ENCODE measurements around the gene SYT11.

- TF ChIP-seq PPARA (CRISPR knock-in tag; IDR thresholded peaks at IDR 0.05; ENCODE audit: borderline replicate concordance) (no peak), ESRRG (CRISPR knock-in tag; IDR thresholded peaks at IDR 0.05) (no peak), ZFP3 (CRISPR knock-in tag; IDR thresholded peaks at IDR 0.05) (no peak), POU6F1 (CRISPR knock-in tag; IDR thresholded peaks at IDR 0.05; ENCODE audit: borderline replicate concordance, low read depth) (no peak), SNAI2 (CRISPR knock-in tag; IDR thresholded peaks at IDR 0.05) (no peak)
Measured at GRCh38 chr1:155920717-155921116, 61.4 kb downstream of the SYT11 start.
